GM21360 (cell line): Measurements from ENCODE around the gene WNT7A.

Experiments used
- ATAC-seq: cut with Tn5 transposase; IDR thresholded peaks from one replicate; pipeline ENCODE4 v1.9.1; 2021; ENCODE audit warnings: mild to moderate bottlenecking, moderate library complexity; ENCODE audit not compliant: unreplicated experiment

The WNT7A gene

DNA sequence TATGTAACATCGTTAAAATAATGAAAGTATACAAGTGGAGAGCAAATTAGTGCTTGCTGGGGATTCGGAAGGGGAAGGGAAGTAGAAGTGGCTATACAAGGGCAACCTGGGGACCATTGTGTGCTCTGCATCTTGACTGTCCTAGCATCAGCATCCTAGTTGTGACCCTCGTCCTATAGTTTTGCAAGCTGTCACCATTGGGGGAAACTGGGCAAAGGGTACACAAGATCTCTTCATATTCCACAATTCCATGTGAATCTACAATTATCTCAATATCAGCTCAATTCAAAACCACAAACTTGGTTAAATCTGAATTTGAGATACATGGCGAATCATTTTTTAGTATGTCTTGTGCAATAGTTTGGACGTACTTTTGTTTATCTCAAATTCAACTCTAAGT lies 30.9 kb downstream of the WNT7A start:
- no peak for ATAC-seq

DNA sequence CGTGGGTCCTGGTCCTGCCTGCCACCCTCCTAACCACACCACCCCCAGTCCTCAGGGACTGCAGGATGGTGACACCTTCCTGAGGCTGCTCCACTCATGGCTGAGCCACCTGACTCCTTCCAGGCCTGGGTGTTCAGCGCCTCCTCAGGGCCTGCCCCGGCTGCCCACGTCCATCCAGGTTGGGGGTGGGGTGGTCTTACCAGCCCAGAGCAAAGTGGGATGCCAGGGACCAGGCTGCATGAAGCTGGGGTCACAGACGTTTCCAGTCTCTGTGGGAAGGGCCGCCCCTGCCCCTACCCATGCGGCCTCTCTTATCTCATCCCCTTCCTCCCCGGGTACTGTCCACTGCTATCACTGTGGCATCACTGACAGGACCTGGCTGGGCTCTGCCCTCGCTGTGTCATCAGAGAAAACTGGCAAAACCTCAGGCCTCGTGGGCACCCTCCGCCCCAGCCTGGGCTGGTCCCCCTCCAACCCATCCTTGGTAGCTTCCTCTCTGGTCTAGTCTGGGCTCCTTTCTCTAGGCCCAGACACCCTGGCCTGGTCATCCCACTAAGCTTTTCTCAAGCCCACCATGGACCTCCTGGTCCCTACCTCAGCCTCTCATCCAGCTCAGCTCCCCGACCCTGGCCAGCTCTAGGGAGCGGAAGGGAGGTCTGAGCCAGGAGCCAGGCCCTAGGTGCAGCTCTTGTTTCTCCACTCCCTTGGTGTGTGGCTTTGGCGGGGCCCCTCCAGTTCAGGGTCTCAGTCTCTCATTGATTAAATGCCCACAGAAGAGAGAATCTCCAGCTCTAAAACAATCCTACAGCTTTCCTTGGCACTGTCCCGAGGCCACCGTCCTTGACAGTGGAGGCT lies 32.9 kb downstream of the WNT7A start:
- no peak for ATAC-seq

DNA sequence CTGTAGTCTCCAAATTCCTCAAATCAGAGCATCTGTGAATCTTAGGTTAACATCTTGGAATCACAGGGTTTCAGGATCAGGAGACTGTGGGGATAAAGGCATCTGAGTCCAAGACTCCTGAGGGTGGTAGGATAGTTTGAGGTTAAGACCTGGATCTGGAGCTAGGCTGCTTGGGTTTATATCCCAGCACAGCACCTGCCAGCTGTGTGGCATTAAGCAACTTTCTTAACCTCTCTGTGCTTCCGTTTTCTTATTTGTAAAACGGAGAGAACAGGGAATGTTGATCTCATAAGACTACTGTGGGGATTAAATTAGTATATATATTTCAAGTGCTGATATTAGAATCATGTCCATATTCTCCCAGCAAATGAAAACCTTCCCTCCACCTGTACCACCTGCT lies 33.6 kb downstream of the WNT7A start:
- no peak for ATAC-seq

DNA sequence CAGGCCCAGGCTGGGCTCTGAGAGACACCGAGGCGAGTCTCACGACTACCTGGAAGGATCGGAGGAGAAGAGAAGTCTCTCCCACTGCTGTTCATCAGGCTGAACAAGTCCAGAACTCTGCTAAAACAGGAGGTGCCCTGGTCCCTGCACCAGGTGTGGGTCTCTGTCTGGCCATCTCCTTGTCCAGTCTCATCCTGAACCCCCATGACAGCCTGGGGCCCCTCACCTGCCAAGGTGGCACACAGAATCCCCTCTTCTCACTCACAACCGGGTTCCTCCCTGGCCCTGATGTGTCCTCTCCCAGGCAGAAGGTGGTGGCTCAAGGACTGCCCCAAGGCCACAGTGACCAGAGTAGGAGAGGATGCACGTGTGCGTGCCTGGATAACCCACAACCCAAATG lies 34.1 kb downstream of the WNT7A start:
- ATAC-seq: no peak

DNA sequence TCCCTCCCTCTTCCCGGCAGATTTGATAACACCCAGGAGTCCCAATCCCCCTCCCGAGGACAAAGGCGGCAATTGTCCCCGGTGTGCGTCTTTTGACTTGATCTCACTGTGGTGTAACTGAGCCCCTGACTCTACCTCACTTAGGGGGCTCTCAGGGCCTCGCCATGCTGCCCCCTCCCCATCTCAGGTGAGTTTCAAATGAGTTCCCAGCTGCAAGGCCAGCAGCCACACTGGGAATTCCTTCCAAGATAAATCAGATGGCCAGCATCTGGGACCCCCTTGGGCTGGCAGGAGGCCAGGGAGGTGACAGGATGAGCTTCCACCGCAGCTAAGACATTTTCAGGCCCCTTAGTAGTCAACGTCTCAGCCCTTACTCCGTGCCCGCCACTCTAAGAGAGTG lies 35.0 kb downstream of the WNT7A start:
- ATAC-seq: no peak

DNA sequence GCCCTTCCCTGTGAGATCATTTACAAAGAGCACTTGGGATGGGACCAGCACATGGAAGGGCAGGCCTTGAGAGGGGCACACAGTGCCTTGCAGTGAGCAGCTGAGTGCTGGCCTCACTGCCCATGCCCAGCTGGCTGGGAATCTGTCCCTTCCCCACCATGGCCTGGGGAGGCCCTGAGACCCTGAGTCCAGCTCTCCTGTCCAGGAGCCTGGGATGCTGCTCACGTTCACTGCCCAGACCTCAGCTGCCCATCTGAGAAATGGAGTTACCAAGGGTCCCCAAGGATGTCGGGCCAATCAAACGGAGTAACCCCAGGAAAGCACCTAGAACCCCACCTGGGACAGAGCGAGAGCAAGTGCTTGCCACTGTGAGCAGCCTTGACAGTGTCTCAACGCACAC lies 35.6 kb downstream of the WNT7A start:
- no peak for ATAC-seq

DNA sequence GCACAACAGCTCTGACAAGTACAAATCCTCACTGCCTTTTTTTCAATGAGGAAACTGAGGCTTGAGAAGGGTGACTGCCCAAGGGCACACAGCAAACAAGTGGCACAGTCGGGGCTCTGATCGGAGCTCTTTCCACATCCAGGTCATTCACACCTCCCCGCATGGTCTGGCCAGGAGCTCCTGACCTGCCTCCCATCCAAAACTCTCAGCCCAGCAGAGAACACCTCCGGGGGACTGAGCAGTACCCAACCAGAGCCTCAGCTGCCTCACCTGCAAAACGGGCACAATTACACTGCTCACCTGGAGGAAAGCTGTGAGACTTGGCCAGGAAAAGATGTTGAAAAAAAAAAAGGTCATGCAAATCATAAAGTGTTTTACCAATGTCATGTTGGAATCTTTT lies 36.5 kb downstream of the WNT7A start:
- no peak for ATAC-seq

DNA sequence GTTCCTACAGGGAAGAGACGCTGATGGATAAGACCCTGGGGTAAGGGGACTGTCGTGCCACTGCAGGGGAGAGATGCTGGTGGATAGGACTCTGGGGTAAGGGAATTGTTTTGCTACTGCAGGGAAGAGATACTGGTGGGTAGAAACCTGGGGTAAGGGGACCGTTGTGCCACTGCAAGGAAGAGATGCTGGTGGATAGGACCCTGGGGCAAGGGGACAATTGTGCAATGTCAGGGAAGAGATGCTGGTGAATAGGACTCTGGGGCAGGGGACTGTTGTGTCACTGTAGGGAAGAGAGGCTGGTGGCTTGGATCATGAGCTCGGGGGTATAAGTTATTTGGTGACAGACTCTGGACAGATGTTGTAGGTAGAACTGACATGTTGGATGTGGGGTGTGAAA lies 37.6 kb downstream of the WNT7A start:
- no peak for ATAC-seq

DNA sequence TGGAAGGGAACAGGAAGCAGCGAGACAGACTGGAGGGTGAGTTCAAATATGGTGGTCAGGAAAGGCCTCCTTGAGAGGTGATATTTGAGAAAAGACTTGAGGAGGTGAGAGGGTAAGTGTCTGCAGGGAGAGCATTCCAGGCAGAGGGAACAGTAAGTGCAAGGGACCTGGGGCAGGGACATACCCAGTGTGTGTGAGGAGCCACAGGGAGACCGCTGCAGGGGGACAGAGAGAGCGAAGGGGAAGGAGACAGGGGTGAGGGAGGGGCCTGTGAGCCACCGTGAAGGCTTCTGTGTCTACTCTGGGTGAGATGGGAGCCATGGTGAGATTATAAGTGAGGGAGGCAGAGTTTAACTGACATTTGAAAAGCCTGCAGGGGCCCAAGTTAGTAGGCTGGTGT lies 38.0 kb downstream of the WNT7A start:
- ATAC-seq: no peak

DNA sequence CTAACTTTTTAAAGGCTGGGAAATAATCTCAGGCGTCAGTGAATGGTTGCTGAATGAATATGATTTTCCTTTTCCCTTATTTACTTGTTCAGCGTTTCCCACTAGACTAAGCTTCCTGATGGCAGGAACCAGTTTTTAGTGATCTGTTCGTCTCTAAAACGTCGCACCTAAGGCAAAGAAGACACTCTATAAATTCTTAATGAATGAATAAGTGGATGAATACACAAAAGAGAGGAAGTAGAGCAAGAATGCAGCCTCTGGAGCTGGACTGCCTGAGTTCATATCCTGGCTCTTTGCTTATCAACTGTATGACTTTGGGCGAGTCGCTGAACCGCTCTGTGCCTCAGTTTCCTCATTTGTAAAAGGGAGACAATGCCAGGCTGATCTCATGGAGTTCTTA lies 38.7 kb downstream of the WNT7A start:
- ATAC-seq: no peak

DNA sequence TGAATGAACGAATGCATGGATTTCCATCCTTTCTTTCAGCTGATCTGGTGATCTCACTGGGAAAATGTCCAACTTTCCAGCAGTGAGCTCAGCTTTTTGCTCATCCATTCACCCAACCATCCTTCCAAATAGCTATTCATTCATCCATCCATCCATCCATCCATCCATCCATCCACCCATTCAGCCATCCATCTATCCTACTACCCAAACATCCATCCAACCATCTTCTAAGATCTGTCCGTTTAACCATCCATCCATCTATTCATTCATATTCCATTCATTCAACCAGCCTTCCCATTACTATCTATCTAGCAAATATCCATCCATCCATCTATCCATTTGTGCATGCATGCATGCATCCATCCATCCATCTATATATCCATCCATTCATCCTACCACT lies 39.4 kb downstream of the WNT7A start:
- no peak for ATAC-seq

DNA sequence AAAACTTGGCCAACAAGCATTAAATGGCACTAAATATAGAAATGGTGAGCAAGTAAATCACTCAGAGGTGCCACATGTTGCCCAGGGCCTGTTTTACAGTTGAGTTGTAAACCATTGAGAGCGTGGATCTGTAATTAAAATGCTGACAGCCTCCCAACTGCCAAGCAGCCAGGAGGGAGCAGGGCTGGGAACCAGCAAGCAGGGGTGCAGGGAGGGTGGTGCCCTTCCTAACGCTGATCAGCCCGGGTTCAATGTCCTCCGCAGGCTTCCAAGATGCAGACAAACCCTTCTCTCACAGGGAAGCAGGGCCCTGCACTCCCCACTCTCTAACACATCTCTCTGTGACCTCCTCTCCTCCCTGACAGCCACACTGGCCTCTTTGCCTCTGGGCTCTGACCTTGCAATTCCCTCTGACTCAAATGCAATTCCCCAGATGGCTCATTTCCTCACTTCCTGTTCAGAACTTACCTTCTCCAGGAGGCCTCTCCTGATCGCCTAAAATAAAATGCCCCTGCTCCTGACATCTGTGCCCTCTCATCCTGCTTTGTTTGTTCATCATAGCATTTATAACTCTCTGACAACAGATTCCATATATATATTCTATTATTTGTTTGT lies 40.0 kb downstream of the WNT7A start:
- ATAC-seq: no peak

DNA sequence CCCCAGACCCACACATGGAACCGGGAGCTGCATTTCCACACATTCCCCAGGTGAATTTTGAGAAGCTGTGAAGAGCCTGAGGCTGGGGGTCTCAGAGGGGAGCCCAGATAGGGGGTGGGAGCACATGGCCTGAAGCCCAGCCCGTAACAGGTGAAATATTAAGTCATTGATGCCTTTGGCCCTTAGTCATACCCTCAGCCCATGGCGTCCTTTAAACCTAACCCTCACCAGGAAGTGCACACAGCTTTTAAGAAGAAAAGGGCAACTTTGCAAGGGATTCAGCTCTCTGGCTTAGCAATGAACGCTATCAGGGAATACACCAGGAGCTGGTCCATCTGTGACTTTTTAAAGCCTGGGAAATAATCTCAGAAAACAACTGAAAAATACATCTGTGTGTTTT lies 40.6 kb downstream of the WNT7A start:
- ATAC-seq: no peak

DNA sequence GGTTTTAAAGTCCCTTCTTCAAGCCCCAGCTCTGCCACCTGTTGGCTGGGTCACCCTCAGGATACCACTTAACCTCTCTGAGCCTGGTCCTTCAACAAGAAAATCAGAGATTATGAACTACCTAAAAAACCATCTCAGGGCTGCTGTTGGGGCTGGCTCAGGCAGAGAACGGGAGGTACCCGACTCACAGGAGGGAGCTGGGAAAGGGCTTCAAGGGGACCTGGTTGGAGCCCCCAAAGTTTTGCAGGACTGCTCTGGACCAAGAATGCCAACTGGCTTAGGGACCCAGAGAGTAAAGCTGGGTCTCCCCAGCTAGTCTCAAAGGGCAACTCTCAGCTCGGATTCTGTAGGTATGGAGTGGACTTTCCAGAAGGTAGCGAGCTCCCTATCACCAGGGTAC lies 41.5 kb downstream of the WNT7A start:
- ATAC-seq: no peak

DNA sequence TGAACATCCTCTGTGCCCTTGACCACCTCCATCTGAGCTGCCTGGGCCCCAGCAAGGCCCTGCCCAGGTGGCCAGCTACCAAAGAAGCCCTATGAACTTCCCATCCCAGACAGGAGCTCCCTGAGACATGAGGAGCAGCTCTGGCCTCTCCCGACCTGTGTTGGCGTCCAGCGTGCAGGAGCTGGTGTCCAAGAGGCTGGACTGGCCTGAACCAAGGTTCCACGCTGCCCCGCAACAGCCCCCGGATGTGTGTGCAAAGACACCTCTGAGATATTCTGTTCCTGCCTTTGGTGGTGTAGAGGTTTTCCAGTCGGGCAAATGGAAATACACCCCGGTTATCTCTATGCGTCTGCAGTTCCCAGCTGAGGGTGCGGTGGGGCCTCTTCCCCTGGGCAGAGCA lies 42.1 kb downstream of the WNT7A start:
- no peak for ATAC-seq

DNA sequence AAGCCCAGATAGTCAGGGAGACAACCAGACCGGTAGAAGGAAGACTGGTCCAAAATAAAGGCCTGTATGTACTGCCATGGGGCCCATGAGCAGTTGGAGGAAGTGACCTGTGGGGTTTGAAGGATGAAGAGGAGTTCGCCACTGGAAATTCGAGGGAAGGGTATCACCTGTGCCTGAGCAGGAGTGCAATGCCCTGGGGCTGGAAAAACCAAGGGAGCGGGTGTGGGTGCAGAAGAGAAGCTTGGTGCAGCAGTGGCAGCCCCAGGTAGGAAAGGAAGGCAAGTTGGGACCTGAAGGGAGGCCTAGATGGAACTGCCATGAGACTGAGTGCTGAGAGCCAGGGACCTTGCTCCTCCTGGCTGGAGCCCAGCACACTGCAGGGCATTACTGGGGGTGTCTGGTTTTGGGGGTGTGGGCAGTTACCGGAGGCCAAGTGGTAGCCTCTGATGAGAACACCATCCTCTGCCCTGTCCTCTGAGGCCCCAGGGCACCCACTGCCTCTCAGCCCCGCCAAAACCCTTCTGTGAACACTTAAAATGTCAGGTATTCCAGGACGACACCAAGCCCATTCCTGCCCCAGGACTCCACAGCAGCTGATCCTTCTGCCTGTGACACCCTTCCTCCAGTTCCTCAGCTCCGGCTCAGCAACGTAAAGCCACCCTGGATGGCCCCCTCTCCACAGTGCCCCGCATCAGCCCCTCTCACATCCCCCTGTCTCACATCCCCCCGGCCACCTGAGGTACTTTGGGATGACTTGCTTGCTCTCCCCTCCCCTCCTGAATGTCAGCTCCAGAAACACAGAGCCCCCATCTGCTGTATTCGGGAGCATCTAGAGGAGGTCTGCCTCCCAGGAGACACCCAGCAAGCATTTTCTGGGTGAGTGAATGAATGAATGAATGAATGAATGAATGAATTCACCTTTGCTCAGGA lies 42.9 kb downstream of the WNT7A start:
- no peak for ATAC-seq

DNA sequence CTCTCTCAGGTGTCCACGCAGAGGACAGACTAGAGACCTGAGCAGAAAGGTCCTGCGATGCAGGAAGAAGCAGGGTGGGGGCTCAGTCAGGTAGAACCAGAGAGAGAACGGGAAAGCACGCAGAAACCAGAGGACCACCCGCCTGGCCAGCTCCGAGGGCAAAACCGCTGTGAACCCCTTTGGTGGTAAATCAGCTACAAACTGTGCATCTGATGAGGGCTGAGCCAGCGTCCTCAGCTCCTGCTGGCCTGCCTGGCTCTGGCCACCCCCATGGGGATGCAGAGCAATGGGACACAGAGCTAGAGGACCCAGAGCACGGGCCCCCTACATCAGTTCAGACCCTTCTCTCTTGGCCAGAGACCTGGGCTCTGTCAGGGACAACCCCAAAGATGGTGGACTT lies 44.6 kb downstream of the WNT7A start:
- no peak for ATAC-seq

DNA sequence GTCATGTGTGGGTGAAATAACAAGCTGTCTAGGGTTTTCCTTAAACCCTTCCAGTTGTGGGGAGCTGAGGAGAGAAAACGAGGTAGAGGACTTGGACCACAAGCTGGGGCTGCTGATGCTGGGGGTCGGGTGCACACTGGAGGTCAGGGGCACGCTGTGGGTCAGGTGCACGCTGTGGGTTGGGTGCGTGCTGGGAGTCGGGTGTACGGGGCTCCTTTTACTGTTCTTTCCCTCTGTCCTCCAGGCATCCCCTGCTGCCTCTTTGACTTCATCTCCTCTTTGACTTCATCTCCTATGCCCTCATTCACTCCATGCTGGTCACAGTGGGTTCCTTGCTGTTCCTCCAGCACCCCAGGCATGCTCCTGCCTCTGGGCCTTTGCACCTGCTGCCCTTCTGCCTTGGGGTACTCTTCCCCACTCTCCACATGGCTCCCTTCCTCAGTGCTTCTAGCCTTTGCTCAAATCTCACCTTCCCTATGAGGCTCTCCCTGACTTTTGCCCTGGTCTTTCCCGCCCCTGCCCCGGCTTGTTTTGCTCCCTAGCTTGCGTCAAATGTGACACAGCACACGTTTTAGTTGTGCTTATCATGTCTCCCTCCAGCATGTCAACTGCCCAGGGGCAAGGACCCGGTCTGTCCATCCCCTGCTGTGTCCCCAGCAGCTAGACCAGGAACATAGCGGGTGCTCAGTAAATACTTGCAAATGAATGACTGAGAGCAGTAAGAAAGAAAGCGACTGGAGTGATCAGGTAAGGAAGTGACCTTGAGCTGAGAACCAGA lies 45.4 kb downstream of the WNT7A start:
- ATAC-seq: no peak

DNA sequence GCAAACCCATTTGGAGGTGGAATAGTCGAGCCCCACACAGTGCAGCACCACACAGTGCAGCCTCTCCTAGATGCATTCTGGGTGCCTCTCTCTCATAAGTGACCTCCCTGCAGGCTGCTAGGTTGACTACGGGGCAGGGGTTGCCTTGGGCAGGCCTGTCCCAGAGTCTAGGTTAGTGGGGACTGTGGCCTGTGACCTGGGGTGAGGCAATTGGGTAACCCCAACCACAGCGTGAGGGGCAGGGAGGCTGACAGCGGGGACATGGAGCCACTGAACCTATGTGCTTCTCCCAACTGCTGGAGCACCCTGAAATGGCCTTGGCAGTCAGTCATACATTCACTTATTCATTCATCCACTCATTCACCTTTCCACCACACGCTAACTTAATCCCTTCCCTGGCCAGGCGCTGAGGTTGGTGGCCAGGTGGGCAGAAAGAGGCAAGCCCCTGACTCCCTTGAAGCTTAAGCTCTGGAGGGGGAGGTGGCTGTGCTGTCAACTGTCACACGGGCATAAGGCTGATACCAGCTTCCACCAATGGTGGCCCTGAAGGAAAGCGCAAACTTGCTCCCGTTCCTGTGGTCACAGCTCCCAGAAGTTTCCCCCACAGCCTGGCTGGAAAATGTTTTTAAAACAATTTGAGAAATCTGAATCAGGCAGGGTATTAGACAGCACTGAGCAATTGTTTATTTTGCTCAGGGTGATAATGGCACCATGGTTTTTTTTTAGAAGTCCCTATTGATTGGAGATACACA lies 46.2 kb downstream of the WNT7A start:
- ATAC-seq: no peak

DNA sequence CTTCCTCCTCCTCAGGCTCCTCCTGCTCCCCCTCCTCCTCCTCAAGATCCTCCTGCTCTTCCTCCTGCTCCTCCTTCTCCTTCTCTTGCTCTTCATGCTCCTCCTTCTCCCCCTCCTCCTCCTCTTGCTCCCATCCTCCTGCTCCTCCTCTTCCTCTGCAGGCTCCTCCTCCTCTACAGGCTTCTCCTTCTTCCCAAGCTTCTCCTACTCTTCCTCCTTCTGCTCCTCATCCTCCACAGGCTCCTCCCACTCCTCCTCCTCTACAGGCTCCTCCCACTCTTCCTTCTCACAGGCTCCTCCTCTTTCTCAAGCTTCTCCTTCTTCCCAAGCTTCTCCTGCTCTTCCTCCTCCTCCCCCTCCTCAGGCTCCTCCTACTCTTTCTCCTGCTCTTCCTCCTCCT lies 47.7 kb downstream of the WNT7A start:
- no peak for ATAC-seq
